ENCODE results near the gene WFIKKN2. TPM values are rescaled to one million over a fixed set of nuclear protein-coding genes. Genes with fewer than 3 reads are reported as not detected.

WFIKKN2 gene
- total RNA-seq, 1 donor from 2014 or later: not detected

GRCh38 chr17:50834429-50835300 lies 721 bp upstream of the WFIKKN2 start:
- intact Hi-C loops (cut with micrococcal nuclease): no loop called here

- intact Hi-C loops (cut with micrococcal nuclease): no loop called here
Observed at GRCh38 chr17:50836826-50837225, 1.4 kb downstream of the WFIKKN2 start.

GRCh38 chr17:50837286-50837979 lies 2.0 kb downstream of the WFIKKN2 start:
- intact Hi-C loops (cut with micrococcal nuclease): no loop called here

- intact Hi-C loops (cut with micrococcal nuclease): no loop called here
Observed at GRCh38 chr17:50837980-50838954, 2.9 kb downstream of the WFIKKN2 start.

GRCh38 chr17:50839591-50840310 lies 4.4 kb downstream of the WFIKKN2 start:
- intact Hi-C loops (cut with micrococcal nuclease): no loop called here

GRCh38 chr17:50840311-50840851 lies 5.0 kb downstream of the WFIKKN2 start:
- intact Hi-C loops (cut with micrococcal nuclease): no loop called here

- intact Hi-C loops (cut with micrococcal nuclease): loop anchor here (1.0 kb wide), 1 partner anchor 24 kb away; no protein-coding TSS in a partner anchor
Observed at GRCh38 chr17:50841277-50841948, 6.0 kb downstream of the WFIKKN2 start.

- intact Hi-C loops (cut with micrococcal nuclease): loop anchor here (1.0 kb wide), 4 partner anchors 25 to 360 kb away; partner anchors contain the start of gene SPATA20
Observed at GRCh38 chr17:50841949-50842354, 6.6 kb downstream of the WFIKKN2 start.

- intact Hi-C loops (cut with micrococcal nuclease): loop anchor here (1.0 kb wide), 3 partner anchors 59 to 360 kb away; partner anchors contain the start of gene SPATA20
Observed at GRCh38 chr17:50842506-50843149, 7.2 kb downstream of the WFIKKN2 start.

- intact Hi-C loops (cut with micrococcal nuclease): no loop called here
Observed at GRCh38 chr17:50843150-50843905, 7.9 kb downstream of the WFIKKN2 start.

GRCh38 chr17:50844117-50844700 lies 8.8 kb downstream of the WFIKKN2 start:
- intact Hi-C loops (cut with micrococcal nuclease): no loop called here

GRCh38 chr17:50845240-50846147 lies 10.1 kb downstream of the WFIKKN2 start:
- intact Hi-C loops (cut with micrococcal nuclease): no loop called here

GRCh38 chr17:50847566-50847965 lies 12.2 kb downstream of the WFIKKN2 start:
- intact Hi-C loops (cut with micrococcal nuclease): no loop called here

- intact Hi-C loops (cut with micrococcal nuclease): no loop called here
Observed at GRCh38 chr17:50848039-50848438, 12.7 kb downstream of the WFIKKN2 start.

- intact Hi-C loops (cut with micrococcal nuclease): no loop called here
Observed at GRCh38 chr17:50848711-50849110, 13.3 kb downstream of the WFIKKN2 start.

- intact Hi-C loops (cut with micrococcal nuclease): no loop called here
Observed at GRCh38 chr17:50850640-50851039, 15.3 kb downstream of the WFIKKN2 start.

Data from T-helper 1 cell treated with Interleukin-12 subunit alpha and Interleukin-12 subunit beta and Interleukin-4 antibody, amounts not matched to agents 30 ng/mL and 1 ng/mL, for 36 hours (primary cell).